HG03558 (cell line): ENCODE measurements around the gene MAP1LC3B2.

Source experiments
- ATAC-seq: cut with Tn5 transposase; IDR thresholded peaks from one replicate; pipeline ENCODE4 v1.9.1; 2021; ENCODE audit warnings: moderate number of reproducible peaks; ENCODE audit not compliant: unreplicated experiment; ENCODE audit errors: extremely low read depth

The MAP1LC3B2 gene

DNA sequence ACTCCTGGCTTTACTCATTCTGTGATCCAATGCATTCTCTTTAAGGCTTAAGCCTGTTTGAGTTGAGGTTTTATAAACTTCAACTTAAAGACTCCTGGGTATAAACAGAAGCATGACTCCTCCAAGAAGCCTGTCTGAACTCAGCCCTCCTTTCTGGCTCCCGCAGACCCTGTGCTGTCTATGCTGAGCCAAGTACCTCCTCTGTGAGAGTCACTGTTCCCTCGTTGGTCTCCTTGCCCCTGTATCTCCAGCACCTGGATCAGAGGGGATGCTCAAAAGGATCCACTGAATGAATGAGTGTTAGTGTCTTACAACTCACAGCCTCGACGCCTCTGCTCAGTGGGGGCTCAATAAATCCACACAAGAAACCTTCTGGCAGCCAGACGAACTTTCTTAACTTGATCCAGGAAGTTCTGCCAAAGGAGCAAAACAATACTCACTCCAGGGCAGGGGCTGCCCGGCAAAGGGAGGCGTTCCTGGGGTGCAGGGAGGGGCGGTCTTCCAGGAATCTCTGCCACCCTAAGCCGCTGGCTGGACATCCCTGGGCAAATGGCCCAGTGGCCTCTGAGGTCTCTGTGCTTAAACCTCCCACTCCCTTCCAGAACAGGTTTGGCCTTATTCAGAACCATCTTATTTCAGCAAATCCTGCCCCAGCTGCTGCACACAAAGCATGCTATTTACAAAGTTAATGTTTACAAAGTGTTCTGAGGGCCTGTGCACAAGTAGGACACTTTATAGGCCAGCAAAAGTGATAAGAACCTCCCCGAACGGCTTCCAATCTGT is 32.9 kb downstream of the MAP1LC3B2 start:
- ATAC-seq, result no peak

DNA sequence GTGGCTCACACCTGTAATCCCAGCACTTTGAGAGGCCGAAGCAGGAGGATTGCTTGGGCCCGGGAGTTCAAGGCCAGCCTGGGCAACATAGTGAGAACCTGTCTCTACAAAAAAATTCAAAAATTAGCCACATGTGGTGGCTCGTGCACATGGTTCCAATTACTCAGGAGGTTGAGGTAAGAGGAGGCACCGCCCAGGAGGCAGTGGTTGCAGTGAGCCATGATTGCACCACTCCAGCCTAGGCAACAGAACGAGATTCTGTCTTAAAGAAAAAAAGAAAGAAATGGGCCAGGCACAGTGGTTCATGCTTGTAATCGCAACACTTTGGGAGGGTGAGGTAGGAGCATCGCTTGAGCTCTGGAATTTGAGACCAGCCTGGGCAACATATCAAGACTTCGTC is 33.5 kb downstream of the MAP1LC3B2 start:
- no peak for ATAC-seq

DNA sequence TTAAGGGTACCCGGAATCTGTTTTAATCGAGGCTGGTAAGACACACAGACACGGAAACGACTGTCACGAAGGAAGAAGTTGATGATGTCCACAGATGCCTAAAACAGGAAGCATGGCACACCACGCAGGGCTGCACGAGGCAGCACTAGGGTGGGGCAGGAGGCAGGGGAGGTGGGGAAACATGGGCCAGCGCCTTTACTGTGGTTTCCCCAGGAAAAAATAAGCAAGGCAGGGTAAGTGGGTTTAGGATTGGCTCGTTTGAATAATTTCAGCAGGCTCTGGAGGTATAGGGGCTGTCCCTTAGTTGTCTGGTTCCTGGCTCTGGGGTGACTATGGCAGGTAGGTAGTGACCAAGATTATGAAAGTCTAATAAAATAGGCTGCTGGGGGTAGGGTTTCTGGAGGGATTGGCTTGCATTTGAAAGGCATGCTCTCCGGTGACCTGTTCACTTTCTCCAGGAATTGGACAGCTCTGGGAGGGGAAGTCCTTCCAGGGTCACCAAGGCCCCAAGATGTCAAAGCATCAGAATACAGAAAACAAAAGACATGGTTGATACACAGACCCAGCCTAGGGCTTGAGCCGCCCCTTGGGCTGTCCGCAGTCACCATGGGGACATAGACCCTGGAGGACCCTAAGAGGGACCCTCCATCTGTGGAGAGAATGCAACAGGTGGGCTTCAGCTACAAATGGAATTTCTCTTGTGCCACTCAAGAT is 35.3 kb downstream of the MAP1LC3B2 start:
- no peak for ATAC-seq

DNA sequence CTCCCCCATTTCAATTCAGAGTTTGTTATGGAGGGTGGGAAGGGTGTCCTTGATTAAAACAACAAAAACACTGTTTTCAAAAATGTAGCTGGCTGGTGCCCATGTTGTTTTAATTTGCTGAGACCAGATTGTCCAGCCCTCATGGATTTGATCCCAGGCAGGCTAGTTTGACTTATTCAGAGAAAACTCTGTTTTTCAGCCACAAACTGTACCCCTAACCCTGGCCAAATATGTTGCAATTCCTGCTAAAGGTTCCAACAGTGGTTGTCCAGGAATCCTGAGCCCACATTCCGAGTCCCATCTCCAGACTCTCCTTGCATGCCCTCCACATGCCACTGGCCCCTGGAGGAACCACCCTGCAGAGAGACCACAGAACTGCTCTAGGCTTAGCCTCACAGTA is 36.0 kb downstream of the MAP1LC3B2 start:
- ATAC-seq, result no peak

DNA sequence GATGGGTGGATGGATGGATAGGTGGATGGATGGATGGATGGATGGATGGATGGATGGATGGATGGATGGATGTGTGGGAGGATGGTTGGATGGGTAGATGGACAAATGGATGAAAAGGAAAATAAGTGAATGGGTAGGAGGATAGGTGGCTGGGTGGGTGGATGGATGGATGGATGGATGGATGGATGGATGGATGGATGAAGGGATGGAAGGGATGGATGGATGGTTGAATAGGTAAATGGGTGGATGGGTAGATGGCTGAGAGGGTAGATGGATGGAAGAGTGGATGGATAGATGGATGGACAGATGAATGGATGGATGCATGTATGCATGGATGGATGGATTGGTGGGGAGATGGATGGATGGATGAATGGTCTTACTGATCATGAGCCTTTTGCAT is 36.5 kb downstream of the MAP1LC3B2 start:
- ATAC-seq, result no peak

DNA sequence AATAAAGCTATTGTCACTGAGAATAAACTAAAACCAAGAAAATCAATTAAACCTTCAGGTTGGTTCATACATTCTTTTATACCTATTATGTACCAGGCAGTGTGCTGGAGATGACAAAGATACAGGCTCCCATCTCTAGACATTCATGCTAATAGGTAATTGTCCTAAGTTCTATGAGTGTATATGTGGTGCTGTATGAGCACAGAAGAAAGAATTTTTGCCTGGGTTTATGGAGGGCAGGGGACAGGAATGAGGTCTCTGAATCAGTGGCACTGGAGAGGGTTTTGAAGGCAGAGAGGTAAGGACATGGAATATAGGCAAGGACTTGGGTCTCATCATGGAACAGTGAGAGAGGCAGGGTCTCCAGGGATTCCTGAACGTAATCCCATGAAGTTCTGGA is 38.7 kb downstream of the MAP1LC3B2 start:
- no peak for ATAC-seq

DNA sequence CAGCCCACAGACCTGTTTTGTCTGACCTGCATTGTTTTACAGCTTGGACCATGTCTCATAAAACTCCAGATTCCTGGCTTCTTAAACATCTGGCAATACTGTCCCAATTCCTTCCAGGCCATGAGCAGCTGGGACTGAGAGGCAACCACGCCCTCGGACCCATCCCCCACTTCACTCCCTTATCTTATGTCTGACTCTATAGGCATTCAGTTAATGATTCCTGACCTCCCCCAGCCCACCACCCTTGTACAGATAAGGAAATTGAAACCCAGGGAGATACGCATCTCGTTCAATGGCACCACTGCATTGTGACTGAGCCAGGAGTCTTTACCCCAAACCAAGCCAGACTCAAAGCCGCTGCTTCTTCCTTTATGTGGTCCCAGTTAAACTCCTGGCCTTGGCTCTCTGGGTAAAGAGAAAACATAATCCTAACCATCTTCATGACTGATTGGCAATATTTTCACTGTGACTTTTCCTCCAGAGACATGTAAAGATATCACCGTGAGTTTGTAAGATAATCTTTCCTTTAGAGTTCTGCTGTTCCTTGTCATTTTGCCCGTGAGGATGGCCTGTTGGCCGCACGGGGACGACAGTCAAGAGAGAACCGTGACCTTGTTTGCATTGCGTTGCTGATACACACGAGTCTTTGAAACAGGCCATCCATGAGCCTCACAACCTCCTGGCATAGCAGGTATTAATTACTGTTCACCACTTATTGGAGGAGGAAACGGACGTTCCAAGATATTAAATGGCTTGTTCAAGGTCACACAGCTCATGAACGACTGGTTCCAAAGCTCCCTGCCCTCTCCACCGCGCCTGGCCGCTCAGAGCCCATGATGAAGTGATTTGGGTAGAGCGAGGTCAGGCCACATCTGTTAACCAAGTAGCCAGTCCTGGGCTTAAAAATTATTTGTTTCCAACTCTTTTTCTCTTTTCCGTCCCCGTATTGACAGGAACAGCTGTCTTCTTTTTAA is 39.4 kb downstream of the MAP1LC3B2 start:
- ATAC-seq, result no peak

DNA sequence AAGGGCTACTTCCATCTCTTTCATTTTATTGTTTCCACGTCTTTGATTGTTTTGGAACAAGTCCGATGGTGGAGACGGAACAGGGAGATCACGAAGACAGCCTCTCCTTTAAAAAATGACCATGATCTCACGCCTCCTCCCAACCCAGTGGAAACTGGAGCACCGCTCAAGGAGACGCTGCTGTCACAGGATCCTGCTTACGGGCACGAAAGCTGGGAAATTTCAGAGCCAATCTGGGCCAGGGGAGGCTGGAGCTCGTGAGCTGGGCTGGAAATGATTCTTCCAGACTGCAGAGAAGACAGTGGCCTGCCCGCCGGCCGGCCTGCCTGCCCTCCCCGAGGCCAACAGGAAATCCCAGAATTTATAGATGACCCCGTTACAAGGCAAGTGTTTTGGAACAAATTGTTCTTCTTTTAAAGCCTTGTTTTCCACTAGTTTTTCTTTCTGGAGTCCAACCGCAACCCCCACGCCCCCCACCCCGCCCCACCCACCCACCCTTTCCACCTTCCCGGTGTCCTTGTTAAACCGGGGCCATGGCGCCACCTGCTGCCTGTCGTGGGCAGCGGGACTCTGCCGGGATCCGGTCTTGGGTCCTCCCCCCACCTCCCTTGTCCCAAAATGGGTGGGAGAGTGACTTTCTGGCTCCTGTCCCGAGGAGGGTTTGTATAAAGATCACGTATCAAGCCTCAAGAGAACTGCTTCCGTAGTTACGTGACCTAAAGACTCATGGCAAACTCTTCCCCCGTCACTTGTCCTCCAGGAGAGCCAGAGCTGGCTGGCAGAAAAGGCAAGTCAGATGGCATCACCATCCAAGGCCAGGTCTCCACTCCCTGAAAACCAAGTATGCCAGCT is 40.3 kb downstream of the MAP1LC3B2 start:
- ATAC-seq, result no peak

DNA sequence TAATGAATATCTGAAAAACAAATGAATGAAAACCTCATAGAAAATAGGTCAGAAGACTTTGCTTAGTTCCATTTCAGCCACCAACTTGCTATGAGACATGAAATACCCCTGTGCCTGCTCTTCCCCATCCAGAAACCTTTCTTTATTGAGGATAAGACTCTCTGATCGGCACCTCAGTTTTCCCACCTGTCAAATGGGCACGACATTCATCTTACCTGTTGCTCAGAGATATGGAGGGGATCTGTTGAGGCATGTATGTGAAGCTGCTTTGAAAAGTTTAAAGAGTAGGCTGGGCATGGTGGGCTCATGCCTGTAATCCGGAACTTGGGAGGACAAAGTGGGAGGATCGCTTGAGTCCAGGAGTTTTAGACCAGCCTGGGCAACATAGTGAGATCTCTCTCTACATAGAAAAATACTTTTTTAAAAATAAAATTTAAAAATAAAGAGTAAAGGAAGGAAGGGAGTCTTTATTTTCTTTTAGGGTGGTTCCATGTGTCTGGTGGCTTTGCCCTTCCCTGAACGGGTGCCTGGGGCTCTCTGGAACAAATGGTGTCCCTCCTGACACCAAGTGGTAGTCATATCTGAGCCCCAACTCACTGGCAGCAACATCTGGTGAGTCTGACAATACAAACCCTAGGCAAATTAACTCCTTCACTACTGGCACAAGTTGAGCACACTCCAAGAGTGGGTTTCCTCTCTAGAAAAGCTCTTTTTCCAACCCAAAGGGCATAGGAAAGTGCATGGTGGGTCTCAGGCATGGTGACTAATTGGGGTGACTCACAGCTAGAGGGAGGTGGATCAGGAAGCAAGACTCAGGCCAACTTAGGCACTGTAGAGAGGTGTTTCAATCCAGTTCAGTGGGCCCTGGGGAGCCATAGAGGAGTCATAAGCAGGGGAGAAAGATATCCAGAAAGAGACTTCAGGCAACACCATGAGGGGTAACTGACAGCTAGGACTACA is 42.1 kb downstream of the MAP1LC3B2 start:
- ATAC-seq, result no peak

DNA sequence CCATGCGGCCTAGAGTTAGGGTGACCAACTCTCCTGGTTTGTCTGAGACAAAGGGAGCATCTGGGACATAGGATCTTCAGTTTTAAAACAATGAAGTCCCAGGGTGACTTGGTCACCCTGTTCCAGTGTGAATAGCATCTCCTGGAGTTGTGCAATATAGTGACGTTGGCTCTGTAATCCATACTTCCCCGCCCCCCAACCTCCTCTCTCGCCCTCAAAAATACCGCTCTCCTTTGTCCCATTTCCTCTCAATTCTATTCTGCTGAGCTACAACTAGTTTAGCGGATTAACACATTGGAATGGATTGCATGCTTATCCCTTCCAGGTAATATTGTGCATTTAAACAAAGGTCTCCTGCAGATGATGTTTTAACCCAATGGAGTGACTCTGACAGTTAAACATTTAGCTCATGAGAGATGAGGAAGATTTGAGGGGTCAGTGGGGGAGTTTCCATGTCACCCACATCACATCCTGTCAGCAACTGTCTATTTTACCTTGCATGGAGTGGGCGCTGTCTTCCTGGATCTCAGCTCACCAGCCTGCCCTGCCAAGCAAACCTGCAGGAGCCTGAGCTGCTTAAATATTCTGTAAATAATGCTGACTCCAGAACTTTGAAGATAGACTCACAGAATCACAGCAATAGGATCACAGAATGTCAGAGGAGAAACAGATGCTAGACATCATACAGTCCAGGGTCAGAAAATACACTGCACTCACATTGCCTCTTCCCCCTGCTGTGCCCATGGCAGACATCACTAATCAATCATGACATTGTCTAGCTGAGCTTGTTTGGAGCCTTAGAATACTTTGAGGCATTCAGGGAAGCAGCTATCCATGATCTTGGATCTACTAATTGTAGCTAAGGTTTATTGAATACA is 43.0 kb downstream of the MAP1LC3B2 start:
- no peak for ATAC-seq

DNA sequence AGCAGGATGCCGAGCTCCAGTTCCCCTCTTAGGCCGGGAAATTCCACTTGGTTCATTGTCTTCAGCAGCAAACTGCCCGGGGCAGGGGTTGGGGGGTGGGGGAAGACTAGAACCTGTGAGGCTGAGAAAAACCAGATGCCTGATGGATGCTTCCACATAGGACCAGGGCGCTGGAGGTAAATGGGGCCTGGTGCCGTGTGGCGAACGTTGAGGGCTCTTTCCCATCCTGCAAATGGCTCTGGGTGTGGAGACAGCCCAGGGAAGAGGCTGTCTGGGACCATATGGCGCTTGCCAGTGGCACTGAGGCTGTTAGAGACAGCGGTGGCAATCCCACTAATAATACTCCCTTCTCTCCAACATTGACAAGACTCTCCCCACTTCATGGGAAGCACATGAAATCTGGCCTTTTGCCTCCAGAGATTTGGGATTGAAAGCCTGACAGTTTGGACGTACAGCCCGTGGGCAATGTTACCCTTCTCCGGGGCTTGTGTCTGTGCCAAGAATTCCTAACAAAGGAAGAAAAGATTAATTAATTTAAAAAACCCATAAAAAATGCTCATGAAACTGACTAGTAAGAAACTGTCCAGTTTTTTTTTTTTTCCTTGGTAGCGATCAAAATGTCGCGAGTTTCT is 44.5 kb downstream of the MAP1LC3B2 start:
- ATAC-seq, result no peak

DNA sequence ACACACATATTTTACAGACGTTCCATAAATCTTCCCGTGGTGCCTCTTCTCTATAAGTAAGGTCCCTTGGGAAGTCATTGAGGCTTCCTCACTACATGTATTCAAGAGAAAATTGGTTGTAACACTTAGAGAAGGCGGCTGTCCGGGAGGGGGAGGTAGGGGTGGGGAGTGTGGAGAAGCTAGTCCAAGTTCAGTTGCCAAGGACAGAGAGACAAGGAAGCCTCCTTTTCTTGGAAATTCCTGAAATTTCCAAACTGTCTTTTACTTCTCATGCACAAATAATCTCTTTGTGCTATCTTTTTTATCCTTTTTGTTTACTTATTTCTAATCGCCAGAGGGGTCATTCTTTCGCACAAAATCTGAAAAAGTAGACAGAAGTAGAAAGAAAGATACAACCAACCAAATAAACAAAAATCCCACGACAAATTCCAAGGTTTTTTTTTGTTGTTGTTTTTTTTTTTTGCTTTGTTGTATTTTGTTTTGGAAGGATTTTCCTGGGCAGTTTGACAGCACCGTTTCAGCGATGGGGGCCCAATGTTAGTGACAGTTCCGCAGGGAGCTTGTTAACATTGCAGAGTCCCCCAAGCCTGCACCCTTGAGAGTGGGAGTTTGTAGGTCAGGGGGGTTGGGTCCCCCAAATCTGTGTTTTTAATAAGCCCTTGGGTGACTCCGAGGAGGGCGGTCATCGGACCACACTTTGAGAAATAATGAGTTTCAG is 45.2 kb downstream of the MAP1LC3B2 start:
- ATAC-seq, result no peak

DNA sequence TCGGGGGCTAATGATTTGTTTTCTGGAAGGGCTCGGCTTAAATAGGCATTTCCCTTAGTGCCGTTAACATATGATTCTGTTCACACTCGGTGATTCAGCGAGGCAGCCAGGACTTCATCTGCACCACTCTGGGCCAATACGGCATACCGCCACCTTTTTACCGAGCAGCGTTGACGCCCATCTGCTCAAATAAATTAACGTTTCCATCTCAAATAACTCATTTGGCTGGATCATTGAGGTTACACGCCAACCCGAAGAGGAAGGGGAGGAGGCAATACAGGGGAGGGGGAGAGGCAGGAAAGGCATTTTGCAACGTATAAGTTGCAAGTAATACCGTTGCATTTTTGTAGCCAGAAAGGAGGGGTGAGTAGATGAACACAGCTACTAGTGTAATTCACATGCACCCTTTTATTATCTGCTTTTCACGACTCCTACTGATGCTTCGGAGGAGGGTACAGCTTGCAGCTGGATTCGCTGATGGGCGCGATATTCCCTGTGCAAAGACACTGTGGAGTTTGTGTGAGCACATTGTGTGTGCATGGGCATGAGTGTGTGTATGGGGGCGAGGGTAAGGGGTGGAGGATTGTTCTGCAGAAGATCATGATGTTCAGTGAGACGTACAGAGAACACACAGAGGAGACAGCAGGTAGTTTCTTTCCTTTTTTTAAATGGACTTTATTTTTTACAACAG is 45.9 kb downstream of the MAP1LC3B2 start:
- ATAC-seq, result no peak

DNA sequence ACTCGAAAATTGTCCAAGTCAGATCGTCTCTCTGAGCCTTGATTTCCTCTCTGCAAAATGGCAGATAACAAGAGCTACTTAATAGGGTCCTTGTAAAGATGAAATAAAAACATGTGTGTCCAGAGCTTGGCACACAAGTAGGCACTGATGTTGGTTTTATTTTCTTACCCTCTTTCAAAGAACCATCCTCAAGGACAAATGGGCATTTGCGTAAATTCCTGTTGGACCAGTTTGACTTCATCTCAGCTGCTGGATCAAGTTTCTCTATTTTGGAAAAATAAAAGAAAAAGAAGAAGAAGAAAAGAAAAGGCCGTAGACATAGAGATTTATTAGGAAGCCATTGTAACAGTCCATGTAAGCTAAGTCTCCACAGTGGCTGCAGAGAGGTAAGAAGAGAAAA is 47.2 kb downstream of the MAP1LC3B2 start:
- ATAC-seq, result no peak

DNA sequence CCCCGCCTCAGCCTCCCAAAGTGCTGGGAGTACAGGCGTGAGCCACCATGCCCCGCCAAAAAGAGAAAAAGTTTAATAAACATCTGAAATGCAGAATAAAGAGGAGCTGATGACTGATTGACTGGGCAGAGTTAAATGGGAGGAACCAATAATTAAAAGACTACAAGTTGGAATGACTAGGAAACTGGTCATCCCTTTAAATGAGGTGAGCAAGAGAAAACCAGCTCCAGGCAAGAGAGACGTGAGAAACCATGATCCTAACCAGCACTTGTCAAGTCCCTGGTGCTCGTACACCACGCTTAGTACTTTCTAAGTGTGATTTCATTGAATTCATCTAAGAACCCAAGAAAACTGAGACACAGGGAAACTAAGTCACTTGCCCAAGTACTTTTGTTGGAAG is 47.9 kb downstream of the MAP1LC3B2 start:
- no peak for ATAC-seq
